HCT116 (cell line): Measurements from ENCODE around the gene YTHDF1. TPM values are rescaled to one million over a fixed set of nuclear protein-coding genes. Genes with fewer than 3 reads are reported as not detected.

Source experiments
- ATAC-seq: fragments of 200-7000 bp; cut with Tn5 transposase; 2 replicates; pipeline ENCODE4 v1.9.1; 2020; ENCODE audit warnings: mild to moderate bottlenecking, moderate library complexity
- BruUV-seq: library from RNA; stranded (reverse); fragments of 400-500 nt; replicated peaks from 2 replicates; lab custom pipeline; 2021; lab: Mats Ljungman, UMichigan
- CTCF ChIA-PET: fragments of 300-600 bp; sonication (Branson Sonifier 250); formaldehyde crosslinking; loops from one replicate; lab custom pipeline; 2021; ENCODE audit warnings: antibody characterized with exemption; lab: Charles Lee
- POLR2A ChIA-PET: fragments of 300-600, 350-600 bp; sonication (Branson Sonifier 250); formaldehyde crosslinking; loops from one replicate; lab custom pipeline; 2021; ENCODE audit warnings: antibody characterized with exemption; lab: Charles Lee
- RAD21 ChIA-PET, 2 experiments: fragments of 300-600 bp; sonication (Branson Sonifier 250); formaldehyde crosslinking; loops; one replicate each; lab custom pipeline; 2023; ENCODE audit warnings: low total read pairs in 2 of 2; ENCODE audit not compliant: uncharacterized antibody in 2 of 2, unreplicated experiment in 2 of 2, low non-redundant PET in 1 of 2; lab: Charles Lee
- DNase-seq: peaks from one replicate; pipeline ENCODE4 v3.0.0-alpha.2; 2010; ENCODE audit warnings: low read depth, low spot score
- H2AFZ ChIP-seq: fragments of 200-600 bp; shearing (Covaris generic), sonication (generic); 2 replicates; pipeline ENCODE4 v1.6.1; 2017; ENCODE audit warnings: low read depth, mixed run types, mixed read lengths, antibody characterized with exemption, low read length; ENCODE audit not compliant: poor library complexity, severe bottlenecking
- H3K27ac ChIP-seq: 2 replicates; pipeline ENCODE4 v1.5.1; 2012; ENCODE audit warnings: low read depth, low read length
- H3K27me3 ChIP-seq: fragments of 200-600 bp; sonication (generic); 2 replicates; pipeline ENCODE4 v1.6.1; 2016; ENCODE audit warnings: mixed run types, low read length, mixed read lengths; ENCODE audit not compliant: insufficient read depth
- H3K36me3 ChIP-seq, 2 experiments: fragments of 200-500 bp in 1 of 2; fragments of 200-600 bp in 1 of 2; sonication (Bioruptor generic) in 1 of 2; sonication (generic) in 1 of 2; 2 replicates each; pipeline versions ENCODE4 v1.5.1 to v1.6.1; 2014 to 2016; ENCODE audit warnings: low read length in 2 of 2, inconsistent platforms in 1 of 2, mixed read lengths in 1 of 2, mixed run types in 1 of 2; ENCODE audit not compliant: insufficient read depth in 2 of 2, control insufficient read depth in 1 of 2
- H3K4me1 ChIP-seq, 2 experiments: fragments of 200-600 bp in 1 of 2; sonication (generic) in 1 of 2; 2 replicates each; pipeline versions ENCODE4 v1.5.1 to v1.6.1; 2012 to 2017; ENCODE audit warnings: low read length in 2 of 2, inconsistent platforms in 1 of 2, mild to moderate bottlenecking in 1 of 2, mixed read lengths in 1 of 2, mixed run types in 1 of 2, moderate library complexity in 1 of 2; ENCODE audit not compliant: insufficient read depth in 2 of 2, control insufficient read depth in 1 of 2
- H3K4me2 ChIP-seq: fragments of 200-600 bp; sonication (generic); 2 replicates; pipeline ENCODE4 v1.6.1; 2017; ENCODE audit warnings: mixed run types, low read length, mixed read lengths
- H3K4me3 ChIP-seq, 2 experiments: fragments of 200-600 bp in 1 of 2; sonication (generic) in 1 of 2; replicated peaks in 1 of 2; 2 replicates each; pipeline ENCODE4 v1.5.1; 2011 to 2016; ENCODE audit warnings: low read length in 2 of 2, control low read depth in 1 of 2, low read depth in 1 of 2, mild to moderate bottlenecking in 1 of 2, mixed read lengths in 1 of 2, mixed run types in 1 of 2
- H3K79me2 ChIP-seq: fragments of 200-600 bp; sonication (generic); 2 replicates; pipeline ENCODE4 v1.6.1; 2017; ENCODE audit warnings: mild to moderate bottlenecking, mixed run types, low read length, moderate library complexity, mixed read lengths; ENCODE audit not compliant: insufficient read depth
- H3K9ac ChIP-seq: fragments of 200-600 bp; sonication (generic); 2 replicates; pipeline ENCODE4 v1.6.1; 2016; ENCODE audit warnings: low read length, mixed read lengths
- H3K9me2 ChIP-seq: fragments of 200-600 bp; sonication (generic), shearing (Covaris generic); 2 replicates; pipeline ENCODE4 v1.6.1; 2017; ENCODE audit warnings: mixed run types, mild to moderate bottlenecking, moderate library complexity; ENCODE audit not compliant: insufficient read depth
- H3K9me3 ChIP-seq, 2 experiments: fragments of 200-500 bp in 1 of 2; fragments of 200-600 bp in 1 of 2; sonication (Bioruptor generic) in 1 of 2; sonication (generic) in 1 of 2; 2 replicates each; pipeline ENCODE4 v1.6.1; 2014 to 2017; ENCODE audit warnings: low read length in 2 of 2, mixed read lengths in 2 of 2, inconsistent platforms in 1 of 2, low read depth in 1 of 2, mild to moderate bottlenecking in 1 of 2, mixed run types in 1 of 2, moderate library complexity in 1 of 2; ENCODE audit not compliant: control insufficient read depth in 1 of 2, insufficient read depth in 1 of 2
- H4K20me1 ChIP-seq: fragments of 200-600 bp; sonication (generic), shearing (Covaris generic); 2 replicates; pipeline ENCODE4 v1.6.1; 2017; ENCODE audit warnings: mixed run types, mild to moderate bottlenecking, moderate library complexity; ENCODE audit not compliant: insufficient read depth
- CBX3 ChIP-seq: IDR thresholded peaks from 2 replicates; pipeline ENCODE4 v1.6.1; 2012; ENCODE audit warnings: low read depth
- CEBPB ChIP-seq: IDR thresholded peaks from 2 replicates; pipeline ENCODE4 v1.6.1; 2012; ENCODE audit warnings: low read depth
- EGR1 ChIP-seq: IDR thresholded peaks from 2 replicates; pipeline ENCODE4 v1.6.1; 2012; ENCODE audit warnings: low read depth
- EZH2 ChIP-seq: fragments of 200-600 bp; sonication (generic); IDR thresholded peaks from 2 replicates; pipeline ENCODE4 v1.6.1; 2017; ENCODE audit warnings: antibody characterized with exemption, mixed run types
- FOSL1 ChIP-seq: IDR thresholded peaks from 2 replicates; pipeline ENCODE4 v1.6.1; 2012; ENCODE audit warnings: low read depth
- JUND ChIP-seq: IDR thresholded peaks from 2 replicates; pipeline ENCODE4 v1.6.1; 2012
- MAX ChIP-seq: IDR thresholded peaks from 2 replicates; pipeline ENCODE4 v1.6.1; 2012
- POLR2A ChIP-seq: IDR thresholded peaks from 2 replicates; pipeline ENCODE4 v1.7.0; 2011; ENCODE audit warnings: borderline replicate concordance; ENCODE audit not compliant: insufficient read depth, insufficient read length; ENCODE audit errors: extremely low read depth
- POLR2AphosphoS5 ChIP-seq: IDR thresholded peaks from 2 replicates; pipeline ENCODE4 v1.6.1; 2011; ENCODE audit warnings: mild to moderate bottlenecking, low read depth, low read length, moderate library complexity
- RAD21 ChIP-seq: IDR thresholded peaks from 2 replicates; pipeline ENCODE4 v1.6.1; 2012; ENCODE audit warnings: low read depth, mild to moderate bottlenecking
- REST ChIP-seq: IDR thresholded peaks from 2 replicates; pipeline ENCODE4 v1.6.1; 2012; ENCODE audit warnings: low read depth
- SIN3A ChIP-seq: IDR thresholded peaks from 2 replicates; pipeline ENCODE4 v1.6.1; 2012; ENCODE audit warnings: low read depth
- SP1 ChIP-seq: IDR thresholded peaks from 2 replicates; pipeline ENCODE4 v1.6.1; 2012; ENCODE audit warnings: low read depth
- TCF7L2 ChIP-seq: IDR thresholded peaks from 2 replicates; pipeline ENCODE4 v1.7.0; 2011; ENCODE audit warnings: borderline replicate concordance, inconsistent platforms; ENCODE audit not compliant: insufficient read depth, insufficient read length; ENCODE audit errors: extremely low read depth
- ZBTB33 ChIP-seq: IDR thresholded peaks from 2 replicates; pipeline ENCODE4 v1.6.1; 2011; ENCODE audit warnings: mild to moderate bottlenecking, low read length, moderate library complexity; ENCODE audit not compliant: insufficient replicate concordance; ENCODE audit errors: extremely low read depth
- intact Hi-C: fragments of 100-400 bp; cut with micrococcal nuclease; formaldehyde crosslinking; loops from 2 replicates; pipeline ENCODE4 v1.10.0; 2022
- total RNA-seq: library from RNA; stranded (reverse); gene quantifications from one replicate; pipeline ENCODE4 v1.2.1, GENCODE V29; 2021; ENCODE audit not compliant: unreplicated experiment

Gene YTHDF1
- total RNA-seq, 1 experiment from 2014 or later: 42.8 TPM

- Histone ChIP-seq H3K4me1 (no peaks in the 10 kb centered on the region), H4K20me1 (no peaks in the 10 kb centered on the region), H3K9me2 (no peaks in the 10 kb centered on the region), H3K79me2 (no peaks in the 10 kb centered on the region), H3K27me3 (peaks cover 9% of the 10 kb centered on the region; the same call in 1 of the 2 replicates), H3K9ac (no peak overlapping the region), H3K9me3 (no peaks in the 10 kb centered on the region), H2AFZ (no peak overlapping the region), H3K4me2 (no peak overlapping the region), H3K4me3 (no peak overlapping the region), H3K27ac (no peak overlapping the region), H3K36me3 (no peaks in the 10 kb centered on the region)
- CTCF ChIA-PET: no interaction called here
- no peak for DNase-seq
- intact Hi-C loops: no loop called here
- no peak for ATAC-seq
- no TSS peak for BruUV-seq
- POLR2A ChIA-PET: no interaction called here
- RAD21 ChIA-PET: no interaction called here
- TF ChIP-seq CEBPB: no peak
- no peak for TF ChIP-seq CBX3
- no peak for TF ChIP-seq TCF7L2
- no peak for TF ChIP-seq RAD21
- TF ChIP-seq EGR1: no peak
- TF ChIP-seq SP1: no peak
Measured at GRCh38 chr20:63155266-63156165, 60.4 kb downstream of the YTHDF1 start.

GRCh38 chr20:63154395-63154794, 61.5 kb downstream of the YTHDF1 start:
- BruUV-seq: no TSS peak
- H3K27me3 ChIP-seq: peaks cover 9% of the 10 kb centered on the region; the same call in 1 of the 2 replicates
- ChIA-PET POLR2A (no interaction called here), CTCF (no interaction called here), RAD21 (no interaction called here)
- no peak overlapping the region for H3K9ac ChIP-seq
- H2AFZ ChIP-seq: no peak overlapping the region
- no peaks in the 10 kb centered on the region for H3K4me1 ChIP-seq
- no peaks in the 10 kb centered on the region for H4K20me1 ChIP-seq
- no peak overlapping the region for H3K27ac ChIP-seq
- H3K4me2 ChIP-seq: no peak overlapping the region
- H3K79me2 ChIP-seq: no peaks in the 10 kb centered on the region
- ATAC-seq: no peak
- H3K9me3 ChIP-seq: no peaks in the 10 kb centered on the region
- H3K36me3 ChIP-seq: no peaks in the 10 kb centered on the region
- H3K9me2 ChIP-seq: no peaks in the 10 kb centered on the region
- intact Hi-C loops: no loop called here
- DNase-seq: no peak
- H3K4me3 ChIP-seq: no peak overlapping the region
- TF ChIP-seq EGR1 (no peak), MAX (no peak), ZBTB33 (no peak), EZH2 (no peak), RAD21 (no peak), POLR2A (no peak), SIN3A (no peak), JUND (no peak), CEBPB (no peak), REST (no peak), TCF7L2 (no peak), POLR2AphosphoS5 (no peak), FOSL1 (no peak)
